Measurements from ENCODE around the gene PAQR3. TPM values are rescaled to one million over a fixed set of nuclear protein-coding genes. Genes with fewer than 3 reads are reported as not detected.
"Not testable (repeated sequence)": the region's sequence is repeated elsewhere in the genome, so short reads cannot be mapped to it uniquely, and the experiment has no call there.

Gene PAQR3
- total and polyA plus RNA-seq, 9 of the 15 experiments (the other 6 are each of a cell fraction or from before 2014, with no cell fraction given): 10.7 to 77.1 (median 31.6) TPM

- Histone ChIP-seq H3K27me3 (ENCODE audit: control insufficient read depth in 2 of 2, insufficient read depth in 2 of 2, low read length in 2 of 2) (no peaks in the 10 kb centered on the region), H3K4me2 (ENCODE audit: insufficient read depth, low read length) (no peak overlapping the region), H3K4me3 (no peak overlapping the region), H3K9me3 (replicated peaks; ENCODE audit: control insufficient read depth, insufficient read depth, low read depth, low read length) (no peaks in the 10 kb centered on the region), H4K20me1 (replicated peaks; ENCODE audit: control insufficient read depth, insufficient read depth, low read length) (no peaks in the 10 kb centered on the region), H3K27ac (ENCODE audit: extremely low read depth, low read depth, low read length) (no peak overlapping the region), H2AFZ (ENCODE audit: low read depth, low read length) (no peak overlapping the region), H3K79me2 (ENCODE audit: control insufficient read depth, insufficient read depth, low read length) (peaks cover 19% of the 10 kb centered on the region), H3K4me1 (replicated peaks in 1 of 2; ENCODE audit: control insufficient read depth in 2 of 2, insufficient read depth in 2 of 2, low read length in 2 of 2) (no peaks in the 10 kb centered on the region), H3K9ac (ENCODE audit: insufficient read depth in 1 of 2, low read depth in 2 of 2, low read length in 2 of 2) (no peak overlapping the region), H3K9me1 (ENCODE audit: control insufficient read depth, insufficient read depth, low read length) (no peaks in the 10 kb centered on the region), H3K36me3 (ENCODE audit: control insufficient read depth, insufficient read depth, low read length) (peaks cover 97% of the 10 kb centered on the region)
- TF ChIP-seq CBFA2T2 (conservative IDR thresholded peaks at IDR 0.05) (no peak), SREBF2 (CRISPR knock-in tag; IDR thresholded peaks at IDR 0.05) (no peak), ZNF133 (CRISPR knock-in tag; IDR thresholded peaks at IDR 0.05) (no peak), SP1 (CRISPR knock-in tag; IDR thresholded peaks at IDR 0.05) (no peak), U2AF1 (optimal IDR thresholded peaks at IDR 0.05; ENCODE audit: low read depth, low read length) (no peak), KLF6 (CRISPR knock-in tag; IDR thresholded peaks at IDR 0.05; ENCODE audit: borderline replicate concordance) (no peak), ZMIZ1 (IDR thresholded peaks at IDR 0.05; ENCODE audit: low read depth in 2 of 2, low read length in 2 of 2) (no peak)
- DNase-seq (ENCODE audit: extremely low read depth in 1 of 4, low spot score in 3 of 4) (no peak), FAIRE-seq (no peak), ATAC-seq (no peak)
- no TSS peak for BruUV-seq (replicated peaks)
- ChIA-PET CTCF (ENCODE audit: low intra/inter-chr PET ratio) (no interaction called here), POLR2A (no interaction called here)
- intact Hi-C loops (cut with micrococcal nuclease): no loop called here
- in situ Hi-C loops (cut with MboI): no loop called here
These were observed 69.2 kb downstream of the PAQR3 start for GRCh38 chr4:78870056-78870455.

- in situ Hi-C loops (cut with MboI): not testable (repeated sequence)
These were observed 70.5 kb downstream of the PAQR3 start for GRCh38 chr4:78868712-78869111.

More at GRCh38 chr4:78868712-78869111, 70.5 kb downstream of the PAQR3 start:
- BruUV-seq (replicated peaks); FAIRE-seq; H3K27me3 ChIP-seq (ENCODE audit: control insufficient read depth in 2 of 2, insufficient read depth in 2 of 2, low read length in 2 of 2); H3K9me3 ChIP-seq (replicated peaks; ENCODE audit: control insufficient read depth, insufficient read depth, low read depth, low read length); H3K4me3 ChIP-seq; H4K20me1 ChIP-seq (replicated peaks; ENCODE audit: control insufficient read depth, insufficient read depth, low read length); H3K4me2 ChIP-seq (ENCODE audit: insufficient read depth, low read length); H3K4me1 ChIP-seq (replicated peaks in 1 of 2; ENCODE audit: control insufficient read depth in 2 of 2, insufficient read depth in 2 of 2, low read length in 2 of 2); POLR2A ChIA-PET; DNase-seq (ENCODE audit: extremely low read depth in 1 of 4, low spot score in 3 of 4); CTCF ChIA-PET (ENCODE audit: low intra/inter-chr PET ratio); H2AFZ ChIP-seq (ENCODE audit: low read depth, low read length); H3K9ac ChIP-seq (ENCODE audit: insufficient read depth in 1 of 2, low read depth in 2 of 2, low read length in 2 of 2); H3K9me1 ChIP-seq (ENCODE audit: control insufficient read depth, insufficient read depth, low read length); H3K27ac ChIP-seq (ENCODE audit: extremely low read depth, low read depth, low read length); ATAC-seq: not testable (repeated sequence)
- peaks cover 93% of the 10 kb centered on the region for H3K36me3 ChIP-seq (ENCODE audit: control insufficient read depth, insufficient read depth, low read length)
- H3K79me2 ChIP-seq (ENCODE audit: control insufficient read depth, insufficient read depth, low read length): peaks cover 27% of the 10 kb centered on the region
- intact Hi-C loops (cut with micrococcal nuclease): loop anchor here (10.0 kb wide), 1 partner anchor 344 kb away; no protein-coding TSS in a partner anchor
- WGBS (ENCODE audit: insufficient coverage, low coverage, missing lambda C conversion rate): 96% methylated on average over 5 of the region's 5 CpGs

Data from K562 (cell line).